Measurements from ENCODE around the gene CLEC2A. TPM values are rescaled to one million over a fixed set of nuclear protein-coding genes. Genes with fewer than 3 reads are reported as not detected.
"Not testable (repeated sequence)": the region's sequence is repeated elsewhere in the genome, so short reads cannot be mapped to it uniquely, and the experiment has no call there.

CLEC2A gene
- total RNA-seq, 1 experiment from 2014 or later = not detected

- no peak for DNase-seq (ENCODE audit: low read depth, low spot score)
- in situ Hi-C loops (cut with HindIII; ENCODE audit: low pct_unique_long_range_greater_than_20kb, low sequenced_read_pairs) = no loop called here
These were observed 29.5 kb downstream of the CLEC2A start for GRCh38 chr12:9902539-9903228.

- no peak for DNase-seq (ENCODE audit: low read depth, low spot score)
- in situ Hi-C loops (cut with HindIII; ENCODE audit: low pct_unique_long_range_greater_than_20kb, low sequenced_read_pairs) = no loop called here
These were observed 31.2 kb downstream of the CLEC2A start for GRCh38 chr12:9900930-9901329.

- DNase-seq (ENCODE audit: low read depth, low spot score) = no peak
- in situ Hi-C loops (cut with HindIII; ENCODE audit: low pct_unique_long_range_greater_than_20kb, low sequenced_read_pairs) = no loop called here
These were observed 33.0 kb downstream of the CLEC2A start for GRCh38 chr12:9899209-9899608.

GRCh38 chr12:9897535-9897934 lies 34.6 kb downstream of the CLEC2A start:
- in situ Hi-C loops (cut with HindIII; ENCODE audit: low pct_unique_long_range_greater_than_20kb, low sequenced_read_pairs) = no loop called here
- no peak for DNase-seq (ENCODE audit: low read depth, low spot score)

- in situ Hi-C loops (cut with HindIII; ENCODE audit: low pct_unique_long_range_greater_than_20kb, low sequenced_read_pairs) = no loop called here
- no peak for DNase-seq (ENCODE audit: low read depth, low spot score)
These were observed 36.8 kb downstream of the CLEC2A start for GRCh38 chr12:9895215-9895971.

- no peak for DNase-seq (ENCODE audit: low read depth, low spot score)
- in situ Hi-C loops (cut with HindIII; ENCODE audit: low pct_unique_long_range_greater_than_20kb, low sequenced_read_pairs) = no loop called here
These were observed 43.4 kb downstream of the CLEC2A start for GRCh38 chr12:9888665-9889273.

GRCh38 chr12:9883175-9883574 lies 49.0 kb downstream of the CLEC2A start:
- in situ Hi-C loops (cut with HindIII; ENCODE audit: low pct_unique_long_range_greater_than_20kb, low sequenced_read_pairs) = no loop called here
- no peak for DNase-seq (ENCODE audit: low read depth, low spot score)

GRCh38 chr12:9881988-9882387 lies 50.2 kb downstream of the CLEC2A start:
- in situ Hi-C loops (cut with HindIII; ENCODE audit: low pct_unique_long_range_greater_than_20kb, low sequenced_read_pairs) = no loop called here

GRCh38 chr12:9881246-9881645 lies 50.9 kb downstream of the CLEC2A start, which contains the start of gene KLRF2:
KLRF2 (plus strand) TSS chr12:9881489; CDS start chr12:9881596, 107 bp downstream.
- in situ Hi-C loops (cut with HindIII; ENCODE audit: low pct_unique_long_range_greater_than_20kb, low sequenced_read_pairs) = no loop called here
- no peak for DNase-seq (ENCODE audit: low read depth, low spot score)

More at GRCh38 chr12:9881988-9882387, 50.2 kb downstream of the CLEC2A start:
- no peak for DNase-seq (ENCODE audit: low read depth, low spot score)

- in situ Hi-C loops (cut with HindIII; ENCODE audit: low pct_unique_long_range_greater_than_20kb, low sequenced_read_pairs) = no loop called here
These were observed 51.6 kb downstream of the CLEC2A start for GRCh38 chr12:9880532-9881078.

GRCh38 chr12:9876120-9876519 lies 56.0 kb downstream of the CLEC2A start:
- DNase-seq (ENCODE audit: low read depth, low spot score); in situ Hi-C loops (cut with HindIII; ENCODE audit: low pct_unique_long_range_greater_than_20kb, low sequenced_read_pairs): not testable (repeated sequence)

More at GRCh38 chr12:9880532-9881078, 51.6 kb downstream of the CLEC2A start:
- peak; percentile 25 for DNase-seq (ENCODE audit: low read depth, low spot score)

- in situ Hi-C loops (cut with HindIII; ENCODE audit: low pct_unique_long_range_greater_than_20kb, low sequenced_read_pairs) = no loop called here
- no peak for DNase-seq (ENCODE audit: low read depth, low spot score)
These were observed 59.4 kb downstream of the CLEC2A start for GRCh38 chr12:9872742-9873141.

- in situ Hi-C loops (cut with HindIII; ENCODE audit: low pct_unique_long_range_greater_than_20kb, low sequenced_read_pairs) = no loop called here
These were observed 60.0 kb downstream of the CLEC2A start for GRCh38 chr12:9872162-9872561.

GRCh38 chr12:9870286-9870866 lies 61.8 kb downstream of the CLEC2A start:
- in situ Hi-C loops (cut with HindIII; ENCODE audit: low pct_unique_long_range_greater_than_20kb, low sequenced_read_pairs) = no loop called here
- DNase-seq (ENCODE audit: low read depth, low spot score) = peak; percentile 20

More at GRCh38 chr12:9872162-9872561, 60.0 kb downstream of the CLEC2A start:
- DNase-seq (ENCODE audit: low read depth, low spot score) = no peak

- in situ Hi-C loops (cut with HindIII; ENCODE audit: low pct_unique_long_range_greater_than_20kb, low sequenced_read_pairs) = no loop called here
- DNase-seq (ENCODE audit: low read depth, low spot score) = peak; percentile 69
These were observed 62.6 kb downstream of the CLEC2A start, which contains the start of gene CLEC2B for GRCh38 chr12:9869307-9870161. CLEC2B (minus strand) TSS chr12:9869354.

GRCh38 chr12:9868951-9869306 lies 63.2 kb downstream of the CLEC2A start:
- no peak for DNase-seq (ENCODE audit: low read depth, low spot score)

GRCh38 chr12:9868311-9868801 lies 63.8 kb downstream of the CLEC2A start:
- peak; percentile 39 for DNase-seq (ENCODE audit: low read depth, low spot score)
- in situ Hi-C loops (cut with HindIII; ENCODE audit: low pct_unique_long_range_greater_than_20kb, low sequenced_read_pairs) = no loop called here

More at GRCh38 chr12:9868951-9869306, 63.2 kb downstream of the CLEC2A start:
- in situ Hi-C loops (cut with HindIII; ENCODE audit: low pct_unique_long_range_greater_than_20kb, low sequenced_read_pairs) = no loop called here
